Ovary (tissue), 9 donors: ENCODE measurements around the gene PRKG1. TPM values are rescaled to one million over a fixed set of nuclear protein-coding genes. Genes with fewer than 3 reads are reported as not detected.

Source experiments
- DNase-seq, 5 donors: peaks; one replicate each; pipeline ENCODE4 v3.0.0-alpha.2; 2019 to 2020
- H3K27ac ChIP-seq, 2 donors: fragments of 200-600 bp; one replicate each; pipeline versions ENCODE4 v1.5.1 to v1.8.0; 2019 to 2022
- H3K27me3 ChIP-seq: fragments of 200-600 bp; one replicate; pipeline ENCODE4 v1.8.0; 2022
- H3K36me3 ChIP-seq: fragments of 200-600 bp; sonication (generic); one replicate; pipeline ENCODE4 v1.5.1; 2019
- H3K4me1 ChIP-seq: one replicate; pipeline ENCODE4 v1.8.1; 2013; ENCODE audit warnings: mild to moderate bottlenecking, moderate library complexity; ENCODE audit not compliant: insufficient read depth
- H3K4me3 ChIP-seq: fragments of 200-600 bp; sonication (generic); one replicate; pipeline ENCODE4 v1.5.1; 2017
- H3K9me3 ChIP-seq, 2 donors: fragments of 200-600 bp in 1 of 2; sonication (generic) in 1 of 2; one replicate each; pipeline versions ENCODE4 v1.5.1 to v1.8.1; 2013 to 2019; ENCODE audit warnings: mild to moderate bottlenecking in 1 of 2, moderate library complexity in 1 of 2
- CTCF ChIP-seq, 3 donors: fragments of 450-650 bp in 2 of 3; fragments of 200-600 bp in 1 of 3; IDR thresholded peaks; one replicate each; pipeline versions ENCODE4 v1.5.1 to v1.8.0; 2016 to 2022; ENCODE audit warnings: antibody characterized with exemption in 3 of 3, mild to moderate bottlenecking in 1 of 3
- EP300 ChIP-seq: sonication (generic); formaldehyde crosslinking; IDR thresholded peaks from one replicate; pipeline ENCODE4 v1.6.1; 2017; ENCODE audit warnings: antibody characterized with exemption
- POLR2A ChIP-seq: fragments of 450-650 bp; IDR thresholded peaks from one replicate; pipeline ENCODE4 v1.6.1; 2017; ENCODE audit warnings: antibody characterized with exemption, mild to moderate bottlenecking, moderate library complexity
- WGBS, 3 donors: extraction: QIAGEN DNeasy Blood & Tissue Kit in 1 of 3; methylation state at CpG; one replicate each; pipeline versions ENCODE4 v1.1.5 to v1.1.7; 2013 to 2017; 5-methylcytosine and 5-hydroxymethylcytosine counted together
- intact Hi-C, 4 donors: fragments of 100-400 bp; cut with DNase I; formaldehyde crosslinking; loops; one replicate each; pipeline versions ENCODE4 v1.11.0 to v1.15.1; 2022 to 2023
- polyA plus RNA-seq, 2 donors: library from polyadenylated mRNA; stranded (reverse); fragments of 200-250 nt in 1 of 2; fragments of 350-450 nt in 1 of 2; fragmentation: Illumina TruSeq in 1 of 2; extraction: RNeasy Lipid Tissue Mini Kit (QIAGEN cat#74804) in 1 of 2; gene quantifications; one replicate each; pipeline ENCODE4 v1.2.3, GENCODE V29; 2013 to 2014
- total RNA-seq, 7 donors: library from RNA; depleted of rRNA in 2 of 7; stranded (reverse); fragments of >200 nt in 2 of 7; fragmentation: NEBNext Ultra II Directional in 3 of 7; extraction: Animal tissue kit (Norgen Biotek cat#: 25700) in 3 of 7; gene quantifications; one replicate each; pipeline versions ENCODE4 v1.1.0 to v1.2.4, GENCODE V29; 2016 to 2023
- donor health status: DM: no; HTN: no; CAD: no; lungs with moderate emphysema.
- donor health status: DM: no; HTN: no; CAD: no.
- donor health status: Bipolar disorder and iron deficiency.
- donor health status: DM: yes; HTN: yes; CAD: no.
- donor health status: DM: no; HTN: no; CAD: no.
- donor health status: DM: yes; HTN: yes; CAD: no.

Gene PRKG1
- total and polyA plus RNA-seq, 9 donors, result 2.8 to 21.1 (median 15.7) TPM

- WGBS, 3 donors, result 89 to 92% (median 91%) methylated on average over 2 of the region's 2 CpGs
- no peaks in the 10 kb centered on the region for H3K4me1 ChIP-seq
- H3K27me3 ChIP-seq, result no peaks in the 10 kb centered on the region
- no peaks in the 10 kb centered on the region for H3K36me3 ChIP-seq
- TF ChIP-seq POLR2A (no peak), EP300 (no peak), CTCF (IDR thresholded peaks at IDR 0.05) (no peak)
- no peak for DNase-seq
- intact Hi-C loops, result no loop called here
- no peak overlapping the region for H3K27ac ChIP-seq
- no peak overlapping the region for H3K4me3 ChIP-seq
- no peaks in the 10 kb centered on the region for H3K9me3 ChIP-seq
These were observed 741.4 kb downstream of the PRKG1 start for GRCh38 chr10:51815723-51816122.

GRCh38 chr10:51821045-51821444, 746.8 kb downstream of the PRKG1 start:
- Histone ChIP-seq H3K4me3 (no peak overlapping the region), H3K9me3 (no peaks in the 10 kb centered on the region), H3K27ac (no peak overlapping the region), H3K4me1 (no peaks in the 10 kb centered on the region), H3K27me3 (no peaks in the 10 kb centered on the region), H3K36me3 (no peaks in the 10 kb centered on the region)
- DNase-seq, result no peak
- no peak for TF ChIP-seq EP300
- no peak for TF ChIP-seq CTCF (IDR thresholded peaks at IDR 0.05)
- TF ChIP-seq POLR2A, result no peak
- intact Hi-C loops, result no loop called here
- WGBS, 3 donors, result 72 to 81% (median 81%) methylated on average over 2 of the region's 2 CpGs

GRCh38 chr10:51821745-51822144, 747.5 kb downstream of the PRKG1 start:
- intact Hi-C loops, result no loop called here
- Histone ChIP-seq H3K4me3 (no peak overlapping the region), H3K36me3 (no peaks in the 10 kb centered on the region), H3K4me1 (no peaks in the 10 kb centered on the region), H3K9me3 (no peaks in the 10 kb centered on the region), H3K27ac (no peak overlapping the region), H3K27me3 (no peaks in the 10 kb centered on the region)
- TF ChIP-seq EP300 (no peak), CTCF (IDR thresholded peaks at IDR 0.05) (no peak), POLR2A (no peak)
- DNase-seq, result no peak

- H3K36me3 ChIP-seq, result no peaks in the 10 kb centered on the region
- no peak for DNase-seq
- 77 to 85% (median 83%) methylated on average over 7 of the region's 7 CpGs for WGBS, 3 donors
These were observed 758.5 kb downstream of the PRKG1 start for GRCh38 chr10:51832652-51833383.

More at GRCh38 chr10:51832652-51833383, 758.5 kb downstream of the PRKG1 start:
- intact Hi-C loops, result no loop called here
- H3K27ac ChIP-seq, result no peak overlapping the region
- TF ChIP-seq CTCF (IDR thresholded peaks at IDR 0.05) (no peak), POLR2A (no peak), EP300 (no peak)
- no peaks in the 10 kb centered on the region for H3K9me3 ChIP-seq
- H3K4me3 ChIP-seq, result no peak overlapping the region
- no peaks in the 10 kb centered on the region for H3K4me1 ChIP-seq
- no peaks in the 10 kb centered on the region for H3K27me3 ChIP-seq
